GM10266 (cell line): ENCODE results near the gene PPP2R2D.

Experiments used
- DNase-seq: peaks from one replicate; pipeline ENCODE4 v3.0.0; 2012; ENCODE audit errors: extremely low spot score
- TF ChIP-seq, protein P1 (sequence below): IDR thresholded peaks from 2 replicates; pipeline ENCODE4 v1.5.1; 2012; ENCODE audit warnings: mild to moderate bottlenecking, low read depth; ENCODE audit not compliant: control insufficient read depth, insufficient read depth; ENCODE audit errors: missing control alignments

The PPP2R2D gene

GRCh38 chr10:131885391-131886165 lies 15.2 kb upstream of the PPP2R2D start:
- TF ChIP-seq, protein P1, sequence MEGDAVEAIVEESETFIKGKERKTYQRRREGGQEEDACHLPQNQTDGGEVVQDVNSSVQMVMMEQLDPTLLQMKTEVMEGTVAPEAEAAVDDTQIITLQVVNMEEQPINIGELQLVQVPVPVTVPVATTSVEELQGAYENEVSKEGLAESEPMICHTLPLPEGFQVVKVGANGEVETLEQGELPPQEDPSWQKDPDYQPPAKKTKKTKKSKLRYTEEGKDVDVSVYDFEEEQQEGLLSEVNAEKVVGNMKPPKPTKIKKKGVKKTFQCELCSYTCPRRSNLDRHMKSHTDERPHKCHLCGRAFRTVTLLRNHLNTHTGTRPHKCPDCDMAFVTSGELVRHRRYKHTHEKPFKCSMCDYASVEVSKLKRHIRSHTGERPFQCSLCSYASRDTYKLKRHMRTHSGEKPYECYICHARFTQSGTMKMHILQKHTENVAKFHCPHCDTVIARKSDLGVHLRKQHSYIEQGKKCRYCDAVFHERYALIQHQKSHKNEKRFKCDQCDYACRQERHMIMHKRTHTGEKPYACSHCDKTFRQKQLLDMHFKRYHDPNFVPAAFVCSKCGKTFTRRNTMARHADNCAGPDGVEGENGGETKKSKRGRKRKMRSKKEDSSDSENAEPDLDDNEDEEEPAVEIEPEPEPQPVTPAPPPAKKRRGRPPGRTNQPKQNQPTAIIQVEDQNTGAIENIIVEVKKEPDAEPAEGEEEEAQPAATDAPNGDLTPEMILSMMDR, result peak; percentile 98
- peak; percentile 83 for DNase-seq

DNA sequence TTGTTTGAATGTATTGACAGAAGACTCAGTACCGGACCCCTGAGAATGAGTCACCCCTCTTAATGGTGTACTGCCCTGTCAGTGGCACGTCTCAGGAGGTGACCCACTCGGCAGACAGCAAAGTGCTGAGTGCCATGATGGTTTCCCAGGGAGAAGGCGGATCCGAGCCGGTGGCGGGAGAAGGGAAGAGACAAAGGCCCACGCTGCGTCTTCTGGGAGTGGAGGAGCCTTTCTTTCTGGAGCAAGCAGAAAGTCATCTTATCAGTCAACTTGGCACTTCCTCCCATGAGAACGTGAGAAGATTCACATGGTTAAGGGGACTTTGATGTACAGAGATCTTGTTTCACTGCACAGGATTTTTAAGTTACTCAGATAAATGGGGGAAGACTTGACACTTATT lies 14.6 kb upstream of the PPP2R2D start:
- no peak for DNase-seq
- TF ChIP-seq, protein P1, result no peak

DNA sequence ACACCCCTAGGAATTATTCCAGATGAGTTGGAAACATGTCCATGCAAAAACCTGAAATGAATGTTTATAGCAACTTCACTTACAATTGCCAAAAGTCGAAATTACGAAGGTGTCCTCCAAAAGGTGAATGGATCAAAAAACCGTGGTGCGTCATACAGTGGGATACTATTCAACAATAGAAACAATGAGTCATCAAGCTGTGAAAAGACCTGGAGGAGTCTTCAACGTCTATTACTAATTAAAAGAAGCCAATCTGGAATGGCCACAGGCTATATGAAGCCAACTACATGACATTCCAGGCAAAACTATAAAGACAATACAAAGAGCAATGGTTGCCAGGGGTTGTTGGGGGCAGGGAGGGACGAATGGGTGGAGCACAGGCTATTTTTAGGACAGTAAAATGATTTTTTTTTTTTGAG lies 12.6 kb upstream of the PPP2R2D start:
- TF ChIP-seq, protein P1, result no peak
- no peak for DNase-seq

- DNase-seq, result no peak
Measured at GRCh38 chr10:131889755-131890154, 11.1 kb upstream of the PPP2R2D start.

GRCh38 chr10:131890276-131891195 lies 10.3 kb upstream of the PPP2R2D start:
- DNase-seq, result no peak
- TF ChIP-seq, protein P1, result no peak

More at GRCh38 chr10:131889755-131890154, 11.1 kb upstream of the PPP2R2D start:
- TF ChIP-seq, protein P1, result no peak

GRCh38 chr10:131891196-131891928 lies 9.4 kb upstream of the PPP2R2D start:
- DNase-seq, result no peak
- TF ChIP-seq, protein P1, result no peak
